ENCODE results near the gene TCEA2.

- TF ChIP-seq CTCF (conservative IDR thresholded peaks at IDR 0.05; ENCODE audit: low read length), result no peak
- TF ChIP-seq EZH2phosphoT487 (IDR thresholded peaks at IDR 0.05; ENCODE audit: borderline replicate concordance), result no peak
Measured at GRCh38 chr20:64103871-64104666, 41.1 kb downstream of the TCEA2 start.
